Measurements from ENCODE around the gene MT1H.

- TF ChIP-seq POLR2AphosphoS5 (IDR thresholded peaks at IDR 0.05; ENCODE audit: low read depth, low read length) (no peak), REST (IDR thresholded peaks at IDR 0.05; ENCODE audit: insufficient read depth in 1 of 2, low read depth in 2 of 2, low read length in 2 of 2) (no peak), SIN3A (IDR thresholded peaks at IDR 0.05; ENCODE audit: borderline replicate concordance, insufficient read depth, low read length) (no peak), TAF1 (IDR thresholded peaks at IDR 0.05; ENCODE audit: borderline replicate concordance, insufficient read depth, low read length) (no peak)
These were observed 25.6 kb downstream of the MT1H start for GRCh38 chr16:56695246-56695645.

Measured in PFSK-1 (cell line).